Smooth muscle cell (in vitro differentiated cells): Measurements from ENCODE around the gene KLK5. TPM values are rescaled to one million over a fixed set of nuclear protein-coding genes. Genes with fewer than 3 reads are reported as not detected.

Source experiments
- DNase-seq: peaks from one replicate; lab custom pipeline; 2025; ENCODE audit not compliant: unreplicated experiment; lab: John Stamatoyannopoulos, UW
- H2AFZ ChIP-seq: fragments of 200-600 bp; sonication (generic); 2 replicates; pipeline ENCODE4 v1.6.0; 2016; ENCODE audit warnings: antibody characterized with exemption, low read depth, mild to moderate bottlenecking
- H3F3A ChIP-seq: fragments of 200-600 bp; sonication (generic); 2 replicates; pipeline ENCODE4 v1.6.0; 2017; ENCODE audit warnings: antibody characterized with exemption, low read depth
- H3K27ac ChIP-seq: fragments of 200-600 bp; sonication (generic); 2 replicates; pipeline ENCODE4 v1.5.1; 2016; ENCODE audit warnings: low read depth, mild to moderate bottlenecking
- H3K27me3 ChIP-seq: fragments of 200-600 bp; sonication (generic); 2 replicates; pipeline ENCODE4 v1.6.1; 2016; ENCODE audit warnings: low read depth, mild to moderate bottlenecking
- H3K36me3 ChIP-seq: fragments of 200-600 bp; sonication (generic); 2 replicates; pipeline ENCODE4 v1.5.1; 2016; ENCODE audit warnings: low read depth
- H3K4me1 ChIP-seq: fragments of 200-600 bp; sonication (generic); 2 replicates; pipeline ENCODE4 v1.5.1; 2016; ENCODE audit warnings: low read depth
- H3K4me2 ChIP-seq: fragments of 200-600 bp; sonication (generic); 2 replicates; pipeline ENCODE4 v1.6.0; 2016; ENCODE audit warnings: mild to moderate bottlenecking
- H3K4me3 ChIP-seq: fragments of 200-600 bp; sonication (generic); 2 replicates; pipeline ENCODE4 v1.5.1; 2016; ENCODE audit warnings: mild to moderate bottlenecking
- H3K79me2 ChIP-seq: fragments of 200-600 bp; sonication (generic); 2 replicates; pipeline ENCODE4 v1.6.0; 2016; ENCODE audit warnings: low read depth, mild to moderate bottlenecking
- H3K9ac ChIP-seq: fragments of 200-600 bp; sonication (generic); 2 replicates; pipeline ENCODE4 v1.6.0; 2016; ENCODE audit warnings: low read depth
- H3K9me3 ChIP-seq: fragments of 200-600 bp; sonication (generic); replicated peaks from 2 replicates; pipeline ENCODE4 v1.5.1; 2016; ENCODE audit warnings: low read depth
- H4K20me1 ChIP-seq: fragments of 200-600 bp; sonication (generic); 2 replicates; pipeline ENCODE4 v1.6.0; 2016; ENCODE audit warnings: low read depth
- WGBS: methylation state at CpG from one replicate; pipeline ENCODE4 v1.1.7; 2016; ENCODE audit warnings: low lambda C conversion rate; 5-methylcytosine and 5-hydroxymethylcytosine counted together
- polyA plus RNA-seq: library from polyadenylated mRNA; unstranded; fragments of >200 nt; fragmentation: Nextera tagmentation; extraction: Ambion mirVana; gene quantifications from 2 replicates; pipeline ENCODE4 v1.2.1, GENCODE V29; 2016
- total RNA-seq: library from RNA; depleted of rRNA; stranded (reverse); fragments of >200 nt; gene quantifications from 2 replicates; pipeline ENCODE4 v1.2.3, GENCODE V29; 2014
- TF ChIP-seq, protein P1 (sequence below): fragments of 200-600 bp; sonication (generic); IDR thresholded peaks from 2 replicates; pipeline ENCODE4 v1.5.1; 2017; ENCODE audit warnings: borderline replicate concordance, mild to moderate bottlenecking, antibody characterized with exemption; ENCODE audit not compliant: insufficient read depth, poor library complexity, severe bottlenecking

KLK5 gene
- total and polyA plus RNA-seq, 2 experiments from 2014 or later = 0.38 to 1.2 TPM

DNA sequence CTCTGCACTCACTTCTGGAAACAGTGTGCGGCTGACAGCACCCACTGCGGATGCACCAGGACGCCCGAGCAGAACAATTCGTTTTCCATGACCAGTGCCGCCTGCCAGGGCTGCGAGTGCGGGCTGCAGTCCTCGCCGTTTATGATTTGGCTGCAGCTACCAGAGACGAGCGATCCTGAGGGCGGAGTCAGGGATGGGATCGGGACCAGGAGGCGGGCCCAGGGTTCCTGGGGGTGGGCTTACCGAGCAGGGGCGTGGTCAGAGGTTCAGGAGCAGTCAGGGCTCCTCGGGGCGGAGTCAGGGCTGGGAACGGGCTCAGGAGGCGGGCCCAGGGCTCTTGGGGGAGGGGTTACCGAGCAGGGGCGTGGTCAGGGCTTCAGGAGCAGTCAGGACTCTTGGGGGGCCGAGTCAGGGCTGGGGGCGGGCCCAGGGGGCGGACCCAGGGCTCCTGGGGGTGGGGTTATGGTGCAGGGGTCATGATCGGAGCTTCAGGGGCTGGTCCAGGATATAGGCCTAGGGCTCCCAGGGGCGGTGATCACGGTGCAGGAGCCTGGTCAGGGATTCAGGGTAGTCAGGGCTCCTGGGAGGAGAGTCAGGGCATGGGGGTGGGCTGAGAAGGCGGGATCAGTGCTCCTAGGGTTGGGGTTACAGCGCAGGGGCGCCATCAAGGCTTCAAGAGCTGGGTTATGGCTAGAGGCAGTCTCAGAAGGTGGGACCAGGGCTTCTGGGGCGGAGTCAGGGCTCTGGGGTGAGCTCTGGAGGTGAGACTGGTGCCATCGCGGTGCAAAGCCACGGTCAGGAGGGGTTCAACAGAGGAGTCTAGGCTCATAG lies 43.4 kb downstream of the KLK5 start:
- DNase-seq = no peak

DNA sequence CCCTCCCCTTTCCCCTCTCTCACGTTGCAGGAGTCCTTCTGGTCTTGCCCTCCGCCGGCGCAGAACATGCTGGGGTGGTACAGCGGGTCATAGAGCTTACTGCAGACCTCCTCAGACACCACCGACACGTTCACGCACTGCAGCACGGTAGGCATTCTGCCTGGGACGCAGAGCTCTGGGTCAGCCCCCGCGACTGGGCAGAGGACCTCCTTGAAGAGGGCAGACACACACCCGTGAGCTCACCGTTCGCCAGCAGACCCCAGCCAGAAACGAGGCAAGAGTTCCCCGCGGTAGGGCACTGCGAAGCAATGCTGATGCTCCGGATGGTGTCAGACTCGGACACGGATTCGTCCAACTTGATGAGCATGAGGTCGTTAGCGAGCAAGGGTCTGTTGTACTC lies 44.5 kb downstream of the KLK5 start:
- no peak overlapping the region for H2AFZ ChIP-seq
- no peaks in the 10 kb centered on the region for H3K4me1 ChIP-seq
- H3K9ac ChIP-seq = no peak overlapping the region
- H3K4me2 ChIP-seq = no peak overlapping the region
- 88% methylated on average over 25 of the region's 25 CpGs for WGBS
- no peaks in the 10 kb centered on the region for H3K79me2 ChIP-seq
- TF ChIP-seq, protein P1, sequence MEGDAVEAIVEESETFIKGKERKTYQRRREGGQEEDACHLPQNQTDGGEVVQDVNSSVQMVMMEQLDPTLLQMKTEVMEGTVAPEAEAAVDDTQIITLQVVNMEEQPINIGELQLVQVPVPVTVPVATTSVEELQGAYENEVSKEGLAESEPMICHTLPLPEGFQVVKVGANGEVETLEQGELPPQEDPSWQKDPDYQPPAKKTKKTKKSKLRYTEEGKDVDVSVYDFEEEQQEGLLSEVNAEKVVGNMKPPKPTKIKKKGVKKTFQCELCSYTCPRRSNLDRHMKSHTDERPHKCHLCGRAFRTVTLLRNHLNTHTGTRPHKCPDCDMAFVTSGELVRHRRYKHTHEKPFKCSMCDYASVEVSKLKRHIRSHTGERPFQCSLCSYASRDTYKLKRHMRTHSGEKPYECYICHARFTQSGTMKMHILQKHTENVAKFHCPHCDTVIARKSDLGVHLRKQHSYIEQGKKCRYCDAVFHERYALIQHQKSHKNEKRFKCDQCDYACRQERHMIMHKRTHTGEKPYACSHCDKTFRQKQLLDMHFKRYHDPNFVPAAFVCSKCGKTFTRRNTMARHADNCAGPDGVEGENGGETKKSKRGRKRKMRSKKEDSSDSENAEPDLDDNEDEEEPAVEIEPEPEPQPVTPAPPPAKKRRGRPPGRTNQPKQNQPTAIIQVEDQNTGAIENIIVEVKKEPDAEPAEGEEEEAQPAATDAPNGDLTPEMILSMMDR = no peak
- H3K27ac ChIP-seq = no peak overlapping the region
- peaks cover 56% of the 10 kb centered on the region for H3K27me3 ChIP-seq
- H3K36me3 ChIP-seq = no peaks in the 10 kb centered on the region
- no peaks in the 10 kb centered on the region for H3F3A ChIP-seq
- no peak overlapping the region for H3K4me3 ChIP-seq
- H4K20me1 ChIP-seq = no peaks in the 10 kb centered on the region
- no peaks in the 10 kb centered on the region for H3K9me3 ChIP-seq
- DNase-seq = no peak

More for the DNA sequence above, 43.4 kb downstream of the KLK5 start:
- H3K36me3 ChIP-seq = no peaks in the 10 kb centered on the region
- peak overlapping the region; percentile 73 for H3K4me2 ChIP-seq
- H3K79me2 ChIP-seq = no peaks in the 10 kb centered on the region
- WGBS = 9% methylated on average over 28 of the region's 36 CpGs
- H2AFZ ChIP-seq = no peak overlapping the region
- H3K9me3 ChIP-seq = no peaks in the 10 kb centered on the region
- peak overlapping the region; percentile 31 for H3K4me3 ChIP-seq
- H3K4me1 ChIP-seq = no peaks in the 10 kb centered on the region
- H3K27ac ChIP-seq = no peak overlapping the region
- peaks cover 57% of the 10 kb centered on the region for H3K27me3 ChIP-seq
- TF ChIP-seq, protein P1 = no peak
- no peaks in the 10 kb centered on the region for H4K20me1 ChIP-seq
- no peak overlapping the region for H3K9ac ChIP-seq
- no peaks in the 10 kb centered on the region for H3F3A ChIP-seq

DNA sequence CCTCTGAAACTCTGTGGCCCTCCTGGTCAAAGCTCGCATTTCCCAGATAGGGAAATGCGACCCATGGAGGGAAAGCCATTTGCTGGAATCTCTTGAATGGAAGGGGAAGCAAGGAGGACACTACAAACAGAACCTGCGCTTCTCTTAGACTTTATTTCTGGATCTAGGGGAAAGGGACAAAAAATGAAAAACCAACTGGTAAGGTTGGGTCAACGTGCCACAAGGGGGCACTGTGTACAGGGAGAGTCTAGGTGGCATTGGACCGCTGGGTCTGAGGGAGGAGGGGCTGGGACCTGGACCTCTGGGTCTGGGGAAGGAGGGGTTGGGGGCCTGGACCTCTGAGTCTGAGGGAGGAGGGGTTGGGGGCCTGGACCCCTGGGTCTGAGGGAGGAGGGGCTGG lies 46.6 kb downstream of the KLK5 start:
- no peaks in the 10 kb centered on the region for H3K4me1 ChIP-seq
- H3K79me2 ChIP-seq = no peaks in the 10 kb centered on the region
- no peak overlapping the region for H2AFZ ChIP-seq
- H3K4me2 ChIP-seq = no peak overlapping the region
- DNase-seq = no peak
- no peak overlapping the region for H3K9ac ChIP-seq
- H3K27me3 ChIP-seq = peaks cover 38% of the 10 kb centered on the region
- TF ChIP-seq, protein P1 = peak; percentile 41
- no peak overlapping the region for H3K27ac ChIP-seq
- WGBS = 16% methylated on average over 5 of the region's 5 CpGs
- no peaks in the 10 kb centered on the region for H3K36me3 ChIP-seq
- H3F3A ChIP-seq = no peaks in the 10 kb centered on the region
- no peaks in the 10 kb centered on the region for H4K20me1 ChIP-seq
- H3K9me3 ChIP-seq = no peaks in the 10 kb centered on the region
- no peak overlapping the region for H3K4me3 ChIP-seq

DNA sequence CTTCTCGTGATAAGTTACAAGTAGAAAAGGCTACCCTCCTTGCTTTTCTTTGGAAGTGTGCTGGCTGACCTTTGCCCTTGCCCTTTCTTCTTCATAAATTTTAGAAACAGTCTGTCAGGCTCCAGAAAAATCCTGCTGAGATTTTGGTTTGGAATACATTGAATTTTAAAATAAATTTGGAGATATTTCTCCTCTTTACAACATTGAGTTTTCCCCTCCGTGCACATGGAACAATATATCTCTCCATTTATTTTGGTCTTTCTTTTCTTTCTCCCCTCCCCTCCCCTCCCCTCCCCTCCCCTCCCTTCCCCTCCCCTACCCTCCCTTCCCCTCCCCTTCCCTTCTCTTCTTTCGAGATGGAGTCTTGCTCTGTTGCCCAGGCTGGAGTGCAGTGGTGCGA lies 50.2 kb downstream of the KLK5 start:
- no peak overlapping the region for H3K9ac ChIP-seq
- H3K9me3 ChIP-seq = no peaks in the 10 kb centered on the region
- H3K27ac ChIP-seq = no peak overlapping the region
- H2AFZ ChIP-seq = no peak overlapping the region
- TF ChIP-seq, protein P1 = no peak
- no peaks in the 10 kb centered on the region for H3K4me1 ChIP-seq
- H3K79me2 ChIP-seq = no peaks in the 10 kb centered on the region
- no peak overlapping the region for H3K4me2 ChIP-seq
- no peak for DNase-seq
- H3K4me3 ChIP-seq = no peak overlapping the region
- no peaks in the 10 kb centered on the region for H3F3A ChIP-seq
- no peaks in the 10 kb centered on the region for H3K36me3 ChIP-seq
- WGBS = 78% methylated on average over 2 of the region's 4 CpGs
- peaks cover 3% of the 10 kb centered on the region for H3K27me3 ChIP-seq
- H4K20me1 ChIP-seq = no peaks in the 10 kb centered on the region
